Measurements from ENCODE around the gene ANKRD11. TPM values are rescaled to one million over a fixed set of nuclear protein-coding genes. Genes with fewer than 3 reads are reported as not detected.

The ANKRD11 gene
- total RNA-seq, 1 experiment from 2014 or later: 266 TPM

GRCh38 chr16:89473136-89473712 lies 17.1 kb downstream of the ANKRD11 start:
- CTCF ChIA-PET: no interaction called here
- Histone ChIP-seq H3K36me3 (ENCODE audit: control insufficient read depth in 1 of 2, insufficient read depth in 2 of 2, low read length in 2 of 2) (no peaks in the 10 kb centered on the region), H3K79me2 (ENCODE audit: insufficient read depth, low read length) (peaks cover 100% of the 10 kb centered on the region), H3K27ac (ENCODE audit: low read depth, low read length) (no peak overlapping the region), H2AFZ (ENCODE audit: low read depth, low read length, poor library complexity, severe bottlenecking) (no peak overlapping the region), H3K9me3 (ENCODE audit: control insufficient read depth in 1 of 2, insufficient read depth in 1 of 2, low read depth in 1 of 2, low read length in 2 of 2) (no peaks in the 10 kb centered on the region), H3K9me2 (ENCODE audit: insufficient read depth) (no peaks in the 10 kb centered on the region), H3K4me1 (ENCODE audit: control insufficient read depth in 1 of 2, insufficient read depth in 2 of 2, low read length in 2 of 2) (peaks cover 56 to 73% of the 10 kb centered on the region in 2 experiments), H3K27me3 (ENCODE audit: insufficient read depth, low read length) (no peaks in the 10 kb centered on the region), H4K20me1 (ENCODE audit: insufficient read depth) (peaks cover 76% of the 10 kb centered on the region; the same call in 1 of the 2 replicates), H3K4me3 (replicated peaks in 1 of 2; ENCODE audit: low read depth in 1 of 2, low read length in 2 of 2) (no peak overlapping the region), H3K9ac (ENCODE audit: low read length) (no peak overlapping the region), H3K4me2 (ENCODE audit: low read length) (peak overlapping the region; percentile 11; the same call in 1 of the 2 replicates)
- no TSS peak for BruUV-seq (replicated peaks)
- POLR2A ChIA-PET: no interaction called here
- RAD21 ChIA-PET (ENCODE audit: low non-redundant PET in 1 of 2, low total read pairs in 2 of 2, uncharacterized antibody in 2 of 2, unreplicated experiment in 2 of 2): interaction anchor here in 1 of 2 experiments (1.0 kb wide), 1 partner anchor 226 kb away, joined by 3 read pairs; no protein-coding TSS in a partner anchor
- ATAC-seq (no peak), DNase-seq (ENCODE audit: low read depth, low spot score) (no peak)
- intact Hi-C loops (cut with micrococcal nuclease): no loop called here
- no peak for TF ChIP-seq FOSL1 (IDR thresholded peaks at IDR 0.05; ENCODE audit: low read depth)
- TF ChIP-seq, protein P1, sequence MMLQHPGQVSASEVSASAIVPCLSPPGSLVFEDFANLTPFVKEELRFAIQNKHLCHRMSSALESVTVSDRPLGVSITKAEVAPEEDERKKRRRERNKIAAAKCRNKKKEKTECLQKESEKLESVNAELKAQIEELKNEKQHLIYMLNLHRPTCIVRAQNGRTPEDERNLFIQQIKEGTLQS (IDR thresholded peaks at IDR 0.05): no peak
- TF ChIP-seq RAD21 (IDR thresholded peaks at IDR 0.05; ENCODE audit: low read depth): no peak
- no peak; the same call in 1 of the 2 replicates for TF ChIP-seq POLR2AphosphoS5 (IDR thresholded peaks at IDR 0.05; ENCODE audit: low read depth, low read length)
- no peak for TF ChIP-seq ZBTB33 (IDR thresholded peaks at IDR 0.05; ENCODE audit: extremely low read depth, insufficient replicate concordance, low read length)
- no peak for TF ChIP-seq CEBPB (IDR thresholded peaks at IDR 0.05; ENCODE audit: low read depth)
- no peak for TF ChIP-seq ZFX (IDR thresholded peaks at IDR 0.05)
- TF ChIP-seq ZNF274 (IDR thresholded peaks at IDR 0.05; ENCODE audit: low read depth, low read length): no peak
- TF ChIP-seq SIN3A (IDR thresholded peaks at IDR 0.05; ENCODE audit: low read depth): no peak
- TF ChIP-seq SRF (IDR thresholded peaks at IDR 0.05; ENCODE audit: low read depth): no peak
- TF ChIP-seq POLR2A (IDR thresholded peaks at IDR 0.05; ENCODE audit: borderline replicate concordance, extremely low read depth, insufficient read depth, insufficient read length): no peak
- TF ChIP-seq EZH2 (IDR thresholded peaks at IDR 0.05): no peak

All from HCT116 (cell line).